WTC11 (cell line): ENCODE measurements around the gene MEX3B. TPM values are rescaled to one million over a fixed set of nuclear protein-coding genes. Genes with fewer than 3 reads are reported as not detected.

ENCODE experiments used
- AFF4 ChIP-seq: sonication (generic); formaldehyde crosslinking; IDR thresholded peaks from 2 replicates; pipeline ENCODE4 v1.8.1; 2023; ENCODE audit warnings: mild to moderate bottlenecking, missing genetic modification reagents, borderline replicate concordance
- CDX4 ChIP-seq: fragments of 250-450 bp; sonication (Bioruptor Pico); IDR thresholded peaks from 2 replicates; pipeline ENCODE4 v1.9.0; 2021; ENCODE audit warnings: moderate library complexity, mild to moderate bottlenecking, inconsistent platforms, borderline replicate concordance
- CREB1 ChIP-seq: sonication (generic); formaldehyde crosslinking; IDR thresholded peaks from 2 replicates; pipeline ENCODE4 v1.8.0; 2023; ENCODE audit warnings: mild to moderate bottlenecking, missing genetic modification reagents
- E2F4 ChIP-seq: sonication (generic); formaldehyde crosslinking; IDR thresholded peaks from 2 replicates; pipeline ENCODE4 v1.8.1; 2022; ENCODE audit warnings: low read depth, mild to moderate bottlenecking, moderate library complexity, missing genetic modification reagents, borderline replicate concordance
- ELF4 ChIP-seq: sonication (generic); formaldehyde crosslinking; IDR thresholded peaks from 2 replicates; pipeline ENCODE4 v1.8.1; 2022; ENCODE audit warnings: low read depth, mild to moderate bottlenecking, moderate library complexity, missing genetic modification reagents
- EMX1 ChIP-seq: fragments of 250-450 bp; sonication (Bioruptor Pico); IDR thresholded peaks from 2 replicates; pipeline ENCODE4 v1.8.0; 2021; ENCODE audit warnings: mild to moderate bottlenecking
- ETV6 ChIP-seq: sonication (generic); formaldehyde crosslinking; IDR thresholded peaks from 2 replicates; pipeline ENCODE4 v1.8.1; 2022; ENCODE audit warnings: mild to moderate bottlenecking, missing genetic modification reagents
- FOXJ3 ChIP-seq: sonication (generic); formaldehyde crosslinking; IDR thresholded peaks from 2 replicates; pipeline ENCODE4 v1.9.0; 2021; ENCODE audit warnings: missing genetic modification reagents, mild to moderate bottlenecking, borderline replicate concordance
- FOXK1 ChIP-seq: sonication (generic); formaldehyde crosslinking; IDR thresholded peaks from 2 replicates; pipeline ENCODE4 v1.8.0; 2022; ENCODE audit warnings: mild to moderate bottlenecking, moderate library complexity, missing genetic modification reagents
- JUN ChIP-seq: sonication (generic); formaldehyde crosslinking; IDR thresholded peaks from 2 replicates; pipeline ENCODE4 v1.8.0; 2023; ENCODE audit warnings: mild to moderate bottlenecking, missing genetic modification reagents
- NFATC4 ChIP-seq: fragments of 250-450 bp; sonication (Bioruptor Pico); IDR thresholded peaks from 2 replicates; pipeline ENCODE4 v1.9.0; 2021; ENCODE audit warnings: mild to moderate bottlenecking
- NFE2L1 ChIP-seq: sonication (generic); formaldehyde crosslinking; IDR thresholded peaks from 2 replicates; pipeline ENCODE4 v1.8.1; 2023; ENCODE audit warnings: missing genetic modification reagents
- NR1H2 ChIP-seq: sonication (generic); formaldehyde crosslinking; IDR thresholded peaks from 2 replicates; pipeline ENCODE4 v1.9.0; 2021; ENCODE audit warnings: mild to moderate bottlenecking, moderate library complexity, missing genetic modification reagents
- SMAD3 ChIP-seq: sonication (generic); formaldehyde crosslinking; IDR thresholded peaks from 2 replicates; pipeline ENCODE4 v1.8.0; 2022; ENCODE audit warnings: missing genetic modification reagents, mild to moderate bottlenecking, borderline replicate concordance
- STAT6 ChIP-seq: sonication (generic); formaldehyde crosslinking; conservative IDR thresholded peaks from 2 replicates; pipeline ENCODE4 v1.8.1; 2023; ENCODE audit warnings: mild to moderate bottlenecking, low read depth, missing genetic modification reagents, moderate library complexity
- TEAD4 ChIP-seq: sonication (generic); formaldehyde crosslinking; IDR thresholded peaks from 2 replicates; pipeline ENCODE4 v1.8.0; 2022; ENCODE audit warnings: mild to moderate bottlenecking, missing genetic modification reagents
- ZNF396 ChIP-seq: fragments of 250-450 bp; sonication (Bioruptor Pico); IDR thresholded peaks from 2 replicates; pipeline ENCODE4 v1.8.0; 2021; ENCODE audit warnings: mild to moderate bottlenecking, moderate library complexity, borderline replicate concordance
- ZNF512 ChIP-seq: sonication (generic); formaldehyde crosslinking; IDR thresholded peaks from 2 replicates; pipeline ENCODE4 v1.8.1; 2022; ENCODE audit warnings: missing genetic modification reagents, borderline replicate concordance
- total RNA-seq: library from RNA; stranded (reverse); gene quantifications from 3 replicates; pipeline ENCODE4 v1.2.3, GENCODE V29; 2021
- TF ChIP-seq, protein P1 (sequence below): sonication (generic); formaldehyde crosslinking; IDR thresholded peaks from 2 replicates; pipeline ENCODE4 v1.8.1; 2022; ENCODE audit warnings: mild to moderate bottlenecking, missing genetic modification reagents, moderate library complexity, borderline replicate concordance
- TF ChIP-seq, protein P2 (sequence below): fragments of 250-450 bp; sonication (Bioruptor Pico); IDR thresholded peaks from 2 replicates; pipeline ENCODE4 v2.1.2; 2022; ENCODE audit warnings: mild to moderate bottlenecking, moderate library complexity
- TF ChIP-seq, protein P3 (sequence below): fragments of 250-450 bp; sonication (Bioruptor Pico); conservative IDR thresholded peaks from 2 replicates; pipeline ENCODE4 v1.9.0; 2021; ENCODE audit warnings: mild to moderate bottlenecking

MEX3B gene
- total RNA-seq, 1 experiment from 2014 or later: 8.8 TPM

DNA sequence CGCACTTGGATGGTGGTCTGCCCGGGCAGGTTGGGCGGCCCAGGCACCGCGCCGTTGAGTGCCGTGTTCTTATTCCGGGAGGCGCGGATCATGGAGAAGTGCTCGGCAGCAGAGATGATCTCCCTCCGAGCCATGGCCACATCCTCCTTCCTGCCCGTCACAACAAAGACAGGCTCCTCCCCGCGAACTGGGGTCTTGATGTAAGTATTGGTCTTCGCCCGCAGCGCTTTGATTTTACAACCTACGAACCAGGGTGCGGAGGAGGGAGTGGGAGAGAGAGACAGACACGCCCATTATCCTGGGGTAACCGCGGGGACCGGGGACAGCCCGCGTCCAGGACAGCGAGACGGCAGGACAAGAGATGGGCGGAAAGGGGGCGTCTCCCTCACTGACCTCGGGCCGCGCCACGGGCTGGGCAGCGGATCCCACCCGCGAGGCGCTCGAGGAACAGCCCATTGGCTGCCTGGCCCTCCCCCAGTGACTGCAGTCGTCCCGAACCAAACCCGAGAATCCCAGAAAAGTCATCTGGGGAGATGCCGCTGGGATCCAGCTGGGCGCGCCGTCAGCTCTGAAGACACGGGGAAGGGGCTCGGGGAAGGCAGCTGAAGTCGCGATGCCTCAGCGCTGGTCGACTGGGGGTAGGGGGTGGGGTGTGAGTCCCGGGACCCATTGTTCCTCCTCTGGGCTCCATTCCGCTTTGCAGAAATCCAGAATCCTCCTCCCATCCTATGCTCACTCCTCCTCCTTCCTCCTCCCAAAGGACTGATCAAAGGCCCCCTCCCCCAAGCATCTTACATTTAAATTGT is 1.2 kb downstream of the MEX3B start (continued):
- TF ChIP-seq STAT6 (no peak), SMAD3 (CRISPR knock-in tag) (no peak), NFATC4 (CRISPR knock-in tag) (no peak), TEAD4 (no peak), FOXJ3 (CRISPR knock-in tag) (no peak), NR1H2 (CRISPR knock-in tag) (no peak), ELF4 (CRISPR knock-in tag) (no peak), ZNF512 (CRISPR knock-in tag) (no peak), FOXK1 (CRISPR knock-in tag) (peak; percentile 45; the same call in 1 of the 2 replicates), CREB1 (CRISPR knock-in tag) (no peak), JUN (CRISPR knock-in tag) (no peak), EMX1 (CRISPR knock-in tag) (no peak), ETV6 (CRISPR knock-in tag) (no peak), NFE2L1 (CRISPR knock-in tag) (no peak), CDX4 (CRISPR knock-in tag) (no peak), AFF4 (CRISPR knock-in tag) (no peak), ZNF396 (CRISPR knock-in tag) (no peak), E2F4 (no peak)
- TF ChIP-seq, protein P1, sequence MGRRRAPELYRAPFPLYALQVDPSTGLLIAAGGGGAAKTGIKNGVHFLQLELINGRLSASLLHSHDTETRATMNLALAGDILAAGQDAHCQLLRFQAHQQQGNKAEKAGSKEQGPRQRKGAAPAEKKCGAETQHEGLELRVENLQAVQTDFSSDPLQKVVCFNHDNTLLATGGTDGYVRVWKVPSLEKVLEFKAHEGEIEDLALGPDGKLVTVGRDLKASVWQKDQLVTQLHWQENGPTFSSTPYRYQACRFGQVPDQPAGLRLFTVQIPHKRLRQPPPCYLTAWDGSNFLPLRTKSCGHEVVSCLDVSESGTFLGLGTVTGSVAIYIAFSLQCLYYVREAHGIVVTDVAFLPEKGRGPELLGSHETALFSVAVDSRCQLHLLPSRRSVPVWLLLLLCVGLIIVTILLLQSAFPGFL (CRISPR knock-in tag): no peak
- TF ChIP-seq, protein P2, sequence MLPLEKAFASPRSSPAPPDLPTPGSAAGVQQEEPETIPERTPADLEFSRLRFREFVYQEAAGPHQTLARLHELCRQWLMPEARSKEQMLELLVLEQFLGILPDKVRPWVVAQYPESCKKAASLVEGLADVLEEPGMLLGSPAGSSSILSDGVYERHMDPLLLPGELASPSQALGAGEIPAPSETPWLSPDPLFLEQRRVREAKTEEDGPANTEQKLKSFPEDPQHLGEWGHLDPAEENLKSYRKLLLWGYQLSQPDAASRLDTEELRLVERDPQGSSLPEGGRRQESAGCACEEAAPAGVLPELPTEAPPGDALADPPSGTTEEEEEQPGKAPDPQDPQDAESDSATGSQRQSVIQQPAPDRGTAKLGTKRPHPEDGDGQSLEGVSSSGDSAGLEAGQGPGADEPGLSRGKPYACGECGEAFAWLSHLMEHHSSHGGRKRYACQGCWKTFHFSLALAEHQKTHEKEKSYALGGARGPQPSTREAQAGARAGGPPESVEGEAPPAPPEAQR (CRISPR knock-in tag): no peak
- TF ChIP-seq, protein P3, sequence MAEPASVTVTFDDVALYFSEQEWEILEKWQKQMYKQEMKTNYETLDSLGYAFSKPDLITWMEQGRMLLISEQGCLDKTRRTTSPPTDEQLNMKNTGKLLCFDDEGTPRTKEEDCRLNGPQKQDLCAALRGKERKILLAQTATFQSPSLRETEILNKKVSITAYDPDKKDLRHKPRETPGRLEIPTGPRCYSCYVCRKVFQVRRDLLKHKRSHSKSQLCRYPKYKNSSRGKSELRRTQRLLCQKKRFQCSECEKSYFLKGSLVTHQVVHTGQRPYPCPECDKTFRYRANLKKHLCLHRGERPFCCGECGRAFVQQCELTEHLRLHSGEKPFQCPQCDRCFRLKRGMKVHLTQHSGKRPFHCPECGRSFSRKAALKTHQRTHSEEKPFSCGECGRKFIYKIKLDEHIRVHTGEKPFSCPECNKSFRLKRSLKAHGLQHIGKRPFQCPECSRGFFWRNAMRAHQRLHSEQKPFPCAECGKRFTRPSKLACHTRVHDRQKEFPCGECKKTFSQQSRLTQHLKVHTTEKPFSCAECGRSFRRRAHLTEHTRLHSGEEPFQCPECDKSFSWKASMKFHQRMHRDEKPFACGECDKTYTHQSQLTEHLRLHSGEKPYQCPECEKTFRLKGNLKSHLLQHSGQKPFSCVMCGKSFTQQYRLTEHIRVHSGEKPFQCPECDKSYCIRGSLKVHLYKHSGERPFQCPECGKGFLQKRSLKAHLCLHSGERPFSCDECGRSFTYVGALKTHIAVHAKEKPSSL (CRISPR knock-in tag): no peak
